ENCODE data around the gene MED12L. TPM values are rescaled to one million over a fixed set of nuclear protein-coding genes. Genes with fewer than 3 reads are reported as not detected.
"Not testable (repeated sequence)": the region's sequence is repeated elsewhere in the genome, so short reads cannot be mapped to it uniquely, and the experiment has no call there.

The MED12L gene
- total and polyA plus RNA-seq, 2 experiments from 2014 or later = 0.07 to 2.7 TPM

DNA sequence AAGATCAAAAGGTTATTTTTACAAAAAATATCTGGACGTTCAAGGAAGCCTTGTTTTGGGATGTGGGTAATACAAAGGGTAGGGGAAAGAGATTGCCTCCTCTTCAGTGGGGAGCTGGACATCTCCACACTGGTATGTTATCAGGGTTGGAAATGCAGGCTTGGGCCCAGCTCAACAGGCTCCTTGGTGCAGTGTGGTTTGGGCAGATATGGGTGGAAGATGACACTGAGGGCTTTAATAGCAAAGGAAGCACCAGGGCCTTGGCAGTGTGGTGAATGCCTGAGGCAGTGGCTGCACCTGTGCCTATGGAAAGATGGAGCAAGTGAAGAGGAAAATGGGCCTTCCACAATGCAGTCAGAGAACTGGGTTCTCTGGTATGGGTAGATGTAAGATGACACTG, 11.2 kb upstream of the MED12L start:
- no peaks in the 10 kb centered on the region for H3K79me2 ChIP-seq

DNA sequence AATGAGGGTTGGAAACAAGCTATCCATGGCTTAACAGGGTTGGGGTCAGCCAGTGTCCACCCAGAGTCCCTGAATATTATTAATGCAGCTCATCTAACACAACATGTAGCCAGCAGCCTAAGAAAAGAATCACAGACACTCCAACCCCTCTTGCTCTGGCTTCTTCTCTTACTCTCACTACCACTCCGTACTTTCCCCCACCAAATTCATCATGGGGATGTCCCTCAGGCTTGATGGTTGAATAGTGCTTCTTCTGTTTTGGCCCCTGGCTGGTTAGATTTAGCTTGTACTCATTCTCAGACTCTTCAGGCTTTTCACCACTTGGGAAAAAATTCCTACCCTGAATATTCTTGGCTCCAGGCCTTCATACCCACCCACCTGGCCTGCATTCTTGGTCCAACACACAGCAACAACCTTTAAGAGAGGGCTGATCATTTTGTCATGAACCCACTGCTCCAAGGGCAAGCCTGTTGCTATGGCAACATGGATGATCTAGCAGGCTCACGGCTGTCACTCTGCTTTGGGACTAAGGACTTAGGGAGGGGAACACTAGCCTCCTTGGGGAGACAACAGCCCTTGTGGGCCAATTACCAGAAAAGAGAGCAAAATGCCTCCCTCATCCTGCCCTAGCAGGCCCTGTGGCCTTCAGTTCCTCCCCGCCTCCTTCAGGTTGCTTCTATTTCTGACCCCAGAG, 9.4 kb upstream of the MED12L start:
- Histone ChIP-seq H3K9me2 (replicated peaks; ENCODE audit: insufficient read depth) (no peaks in the 10 kb centered on the region), H3K4me3 (no peak overlapping the region), H4K20me1 (ENCODE audit: insufficient read depth, poor library complexity, severe bottlenecking) (no peaks in the 10 kb centered on the region), H3K27me3 (peaks cover 5% of the 10 kb centered on the region), H3K9me3 (ENCODE audit: low read depth) (no peaks in the 10 kb centered on the region), H2AFZ (no peak overlapping the region), H3K4me1 (ENCODE audit: insufficient read depth) (no peaks in the 10 kb centered on the region), H3K79me2 (no peaks in the 10 kb centered on the region), H3K4me2 (no peak overlapping the region), H3K36me3 (replicated peaks; ENCODE audit: insufficient read depth, low read depth) (no peaks in the 10 kb centered on the region), H3K27ac (no peak overlapping the region)
- DNase-seq (ENCODE audit: low spot score) = no peak
- 80% methylated on average over 3 of the region's 3 CpGs for WGBS (ENCODE audit: low lambda C conversion rate, missing lambda C conversion rate)
- TF ChIP-seq EZH2phosphoT487 (IDR thresholded peaks at IDR 0.05; ENCODE audit: low read depth, severe bottlenecking, unreplicated experiment) (no peak), EZH2 (IDR thresholded peaks at IDR 0.05; ENCODE audit: borderline replicate concordance) (no peak)
- TF ChIP-seq, protein P1, sequence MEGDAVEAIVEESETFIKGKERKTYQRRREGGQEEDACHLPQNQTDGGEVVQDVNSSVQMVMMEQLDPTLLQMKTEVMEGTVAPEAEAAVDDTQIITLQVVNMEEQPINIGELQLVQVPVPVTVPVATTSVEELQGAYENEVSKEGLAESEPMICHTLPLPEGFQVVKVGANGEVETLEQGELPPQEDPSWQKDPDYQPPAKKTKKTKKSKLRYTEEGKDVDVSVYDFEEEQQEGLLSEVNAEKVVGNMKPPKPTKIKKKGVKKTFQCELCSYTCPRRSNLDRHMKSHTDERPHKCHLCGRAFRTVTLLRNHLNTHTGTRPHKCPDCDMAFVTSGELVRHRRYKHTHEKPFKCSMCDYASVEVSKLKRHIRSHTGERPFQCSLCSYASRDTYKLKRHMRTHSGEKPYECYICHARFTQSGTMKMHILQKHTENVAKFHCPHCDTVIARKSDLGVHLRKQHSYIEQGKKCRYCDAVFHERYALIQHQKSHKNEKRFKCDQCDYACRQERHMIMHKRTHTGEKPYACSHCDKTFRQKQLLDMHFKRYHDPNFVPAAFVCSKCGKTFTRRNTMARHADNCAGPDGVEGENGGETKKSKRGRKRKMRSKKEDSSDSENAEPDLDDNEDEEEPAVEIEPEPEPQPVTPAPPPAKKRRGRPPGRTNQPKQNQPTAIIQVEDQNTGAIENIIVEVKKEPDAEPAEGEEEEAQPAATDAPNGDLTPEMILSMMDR (IDR thresholded peaks at IDR 0.05; ENCODE audit: poor library complexity) = no peak

More for the DNA sequence above, 11.2 kb upstream of the MED12L start:
- no peak for TF ChIP-seq EZH2phosphoT487 (IDR thresholded peaks at IDR 0.05; ENCODE audit: low read depth, severe bottlenecking, unreplicated experiment)
- no peak for TF ChIP-seq EZH2 (IDR thresholded peaks at IDR 0.05; ENCODE audit: borderline replicate concordance)
- TF ChIP-seq, protein P1 (IDR thresholded peaks at IDR 0.05; ENCODE audit: poor library complexity) = no peak
- Histone ChIP-seq H4K20me1 (ENCODE audit: insufficient read depth, poor library complexity, severe bottlenecking) (no peaks in the 10 kb centered on the region), H3K4me2 (no peak overlapping the region), H2AFZ (no peak overlapping the region), H3K9me2 (replicated peaks; ENCODE audit: insufficient read depth) (no peaks in the 10 kb centered on the region), H3K9me3 (ENCODE audit: low read depth) (no peaks in the 10 kb centered on the region), H3K36me3 (replicated peaks; ENCODE audit: insufficient read depth, low read depth) (no peaks in the 10 kb centered on the region), H3K4me3 (no peak overlapping the region), H3K27ac (no peak overlapping the region), H3K4me1 (ENCODE audit: insufficient read depth) (no peaks in the 10 kb centered on the region), H3K27me3 (peaks cover 4% of the 10 kb centered on the region)
- 82% methylated on average over 1 of the region's 1 CpG for WGBS (ENCODE audit: low lambda C conversion rate, missing lambda C conversion rate)
- no peak for DNase-seq (ENCODE audit: low spot score)

DNA sequence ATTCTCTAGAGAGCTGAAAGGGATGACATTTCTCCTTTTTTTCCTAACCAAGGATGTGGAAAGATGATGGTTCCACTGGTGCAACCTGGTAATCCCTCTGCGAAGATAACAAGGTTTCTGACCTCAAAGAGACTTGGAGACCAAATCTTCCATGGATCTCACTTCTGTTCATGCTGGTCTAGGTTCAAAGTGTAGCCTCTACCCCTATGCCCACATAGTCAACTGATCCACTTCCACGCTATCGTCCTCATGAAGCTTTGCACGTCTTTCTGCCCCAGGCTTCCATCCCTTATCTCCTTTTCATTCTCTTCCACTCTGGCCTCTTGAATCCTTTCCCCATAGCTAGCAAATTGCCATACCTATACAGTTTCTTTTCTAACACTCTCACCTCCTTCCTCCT, 8.8 kb upstream of the MED12L start:
- H3K4me2 ChIP-seq = no peak overlapping the region
- no peaks in the 10 kb centered on the region for H3K9me3 ChIP-seq (ENCODE audit: low read depth)
- WGBS (ENCODE audit: low lambda C conversion rate, missing lambda C conversion rate) = 95% methylated on average over 4 of the region's 4 CpGs
- no peaks in the 10 kb centered on the region for H3K79me2 ChIP-seq
- no peak overlapping the region for H3K27ac ChIP-seq
- no peak overlapping the region for H2AFZ ChIP-seq
- no peaks in the 10 kb centered on the region for H3K36me3 ChIP-seq (replicated peaks; ENCODE audit: insufficient read depth, low read depth)
- TF ChIP-seq EZH2 (IDR thresholded peaks at IDR 0.05; ENCODE audit: borderline replicate concordance) (no peak), EZH2phosphoT487 (IDR thresholded peaks at IDR 0.05; ENCODE audit: low read depth, severe bottlenecking, unreplicated experiment) (no peak)
- TF ChIP-seq, protein P1 (IDR thresholded peaks at IDR 0.05; ENCODE audit: poor library complexity) = no peak
- no peaks in the 10 kb centered on the region for H3K9me2 ChIP-seq (replicated peaks; ENCODE audit: insufficient read depth)
- H3K4me1 ChIP-seq (ENCODE audit: insufficient read depth) = no peaks in the 10 kb centered on the region
- H4K20me1 ChIP-seq (ENCODE audit: insufficient read depth, poor library complexity, severe bottlenecking) = no peaks in the 10 kb centered on the region
- peaks cover 5% of the 10 kb centered on the region for H3K27me3 ChIP-seq
- no peak overlapping the region for H3K4me3 ChIP-seq
- DNase-seq (ENCODE audit: low spot score) = no peak

DNA sequence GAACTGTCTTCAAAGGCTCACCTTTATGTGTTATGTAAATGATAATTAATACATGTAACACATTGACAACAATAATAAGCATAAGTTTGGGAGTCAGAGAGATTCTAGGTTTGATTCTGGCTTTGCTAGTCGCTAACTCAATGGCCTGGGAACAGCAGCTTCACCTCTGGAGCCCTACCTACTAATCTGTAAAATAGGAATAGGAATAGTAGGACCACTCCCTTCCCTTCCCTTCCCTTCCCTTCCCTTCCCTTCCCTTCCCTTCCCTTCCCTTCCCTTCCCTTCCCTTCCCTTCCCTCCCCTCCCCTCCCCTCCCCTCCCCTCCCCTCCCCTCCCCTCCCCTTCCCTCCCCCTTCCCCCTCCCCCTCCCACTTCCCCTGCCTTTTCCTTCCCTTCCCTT, 4.4 kb upstream of the MED12L start:
- not testable (repeated sequence) for H3K9me3 ChIP-seq (ENCODE audit: low read depth); H3K36me3 ChIP-seq (replicated peaks; ENCODE audit: insufficient read depth, low read depth); H3K27ac ChIP-seq; H4K20me1 ChIP-seq (ENCODE audit: insufficient read depth, poor library complexity, severe bottlenecking); H3K79me2 ChIP-seq; H3K4me1 ChIP-seq (ENCODE audit: insufficient read depth); H3K4me3 ChIP-seq; H2AFZ ChIP-seq; H3K9me2 ChIP-seq (replicated peaks; ENCODE audit: insufficient read depth); DNase-seq (ENCODE audit: low spot score); H3K4me2 ChIP-seq
- H3K27me3 ChIP-seq = peaks cover 25% of the 10 kb centered on the region
- 90% methylated on average over 1 of the region's 1 CpG for WGBS (ENCODE audit: low lambda C conversion rate, missing lambda C conversion rate)
